Endodermal cell (in vitro differentiated cells): Measurements from ENCODE around the gene CDC16. TPM values are rescaled to one million over a fixed set of nuclear protein-coding genes. Genes with fewer than 3 reads are reported as not detected.

ENCODE experiments used
- DNase-seq: peaks from one replicate; pipeline ENCODE4 v3.0.0-alpha.2; 2017
- H3K27ac ChIP-seq: 2 replicates; pipeline ENCODE4 v1.5.1; 2013; ENCODE audit warnings: mild to moderate bottlenecking, low read depth, low read length, moderate library complexity
- H3K27me3 ChIP-seq: 2 replicates; pipeline ENCODE4 v1.6.1; 2013; ENCODE audit warnings: mild to moderate bottlenecking, low read length, moderate library complexity; ENCODE audit not compliant: insufficient read depth, control insufficient read depth, poor library complexity, severe bottlenecking
- H3K36me3 ChIP-seq: 2 replicates; pipeline ENCODE4 v1.7.0; 2013; ENCODE audit warnings: mild to moderate bottlenecking, low read length, moderate library complexity; ENCODE audit not compliant: control insufficient read depth, insufficient read depth
- H3K4me1 ChIP-seq: one replicate; pipeline ENCODE4 v1.7.0; 2013; ENCODE audit warnings: low read length; ENCODE audit not compliant: control insufficient read depth, insufficient read depth
- H3K4me3 ChIP-seq: 2 replicates; pipeline ENCODE4 v1.5.1; 2013; ENCODE audit warnings: mild to moderate bottlenecking, low read length, moderate library complexity
- H3K9ac ChIP-seq: 2 replicates; pipeline ENCODE4 v1.6.1; 2013; ENCODE audit warnings: mild to moderate bottlenecking, low read length, moderate library complexity; ENCODE audit not compliant: poor library complexity, severe bottlenecking; ENCODE audit errors: extremely low read depth
- H3K9me3 ChIP-seq: 2 replicates; pipeline ENCODE4 v1.6.1; 2013; ENCODE audit warnings: mild to moderate bottlenecking, low read length, moderate library complexity; ENCODE audit not compliant: control insufficient read depth
- H3K27ac Mint-ChIP-seq: 2 replicates; pipeline ENCODE4 v1.8.0; 2020; ENCODE audit warnings: mixed read lengths
- H3K27me3 Mint-ChIP-seq: 2 replicates; pipeline ENCODE4 v1.8.0; 2021; ENCODE audit warnings: mild to moderate bottlenecking, mixed read lengths; ENCODE audit not compliant: insufficient read depth
- H3K36me3 Mint-ChIP-seq: 2 replicates; pipeline ENCODE4 v1.8.0; 2020; ENCODE audit warnings: low read depth, mixed read lengths
- H3K4me1 Mint-ChIP-seq: 2 replicates; pipeline ENCODE4 v1.8.0; 2020; ENCODE audit warnings: mixed read lengths
- H3K4me3 Mint-ChIP-seq: 2 replicates; pipeline ENCODE4 v1.8.0; 2020; ENCODE audit warnings: mild to moderate bottlenecking, moderate library complexity, mixed read lengths
- H3K9me3 Mint-ChIP-seq: 2 replicates; pipeline ENCODE4 v1.8.0; 2020; ENCODE audit warnings: mild to moderate bottlenecking, mixed read lengths
- WGBS, 2 experiments: methylation state at CpG; one replicate each; pipeline versions ENCODE4 v1.1.5 to v1.1.7; 2013; ENCODE audit warnings: missing lambda C conversion rate in 2 of 2, mixed read lengths in 1 of 2; ENCODE audit not compliant: insufficient coverage in 1 of 2, insufficient read length in 1 of 2; 5-methylcytosine and 5-hydroxymethylcytosine counted together
- total RNA-seq, 2 donors: library from RNA; stranded (reverse); fragmentation: NEBNext Ultra II Directional in 1 of 2; extraction: Animal tissue kit (Norgen Biotek cat#: 25700) in 1 of 2; gene quantifications; 2 replicates in 1 of 2; 3 replicates in 1 of 2; pipeline ENCODE4 v1.2.1, GENCODE V29; 2021
- TF ChIP-seq, protein P1 (sequence below): fragments of 200-600 bp; sonication (generic); conservative IDR thresholded peaks from 2 replicates; pipeline ENCODE4 v1.5.0; 2021; ENCODE audit warnings: antibody characterized with exemption, mild to moderate bottlenecking

CDC16 gene
- total RNA-seq, 2 donors from 2014 or later, result 89.7 to 90.8 TPM

DNA sequence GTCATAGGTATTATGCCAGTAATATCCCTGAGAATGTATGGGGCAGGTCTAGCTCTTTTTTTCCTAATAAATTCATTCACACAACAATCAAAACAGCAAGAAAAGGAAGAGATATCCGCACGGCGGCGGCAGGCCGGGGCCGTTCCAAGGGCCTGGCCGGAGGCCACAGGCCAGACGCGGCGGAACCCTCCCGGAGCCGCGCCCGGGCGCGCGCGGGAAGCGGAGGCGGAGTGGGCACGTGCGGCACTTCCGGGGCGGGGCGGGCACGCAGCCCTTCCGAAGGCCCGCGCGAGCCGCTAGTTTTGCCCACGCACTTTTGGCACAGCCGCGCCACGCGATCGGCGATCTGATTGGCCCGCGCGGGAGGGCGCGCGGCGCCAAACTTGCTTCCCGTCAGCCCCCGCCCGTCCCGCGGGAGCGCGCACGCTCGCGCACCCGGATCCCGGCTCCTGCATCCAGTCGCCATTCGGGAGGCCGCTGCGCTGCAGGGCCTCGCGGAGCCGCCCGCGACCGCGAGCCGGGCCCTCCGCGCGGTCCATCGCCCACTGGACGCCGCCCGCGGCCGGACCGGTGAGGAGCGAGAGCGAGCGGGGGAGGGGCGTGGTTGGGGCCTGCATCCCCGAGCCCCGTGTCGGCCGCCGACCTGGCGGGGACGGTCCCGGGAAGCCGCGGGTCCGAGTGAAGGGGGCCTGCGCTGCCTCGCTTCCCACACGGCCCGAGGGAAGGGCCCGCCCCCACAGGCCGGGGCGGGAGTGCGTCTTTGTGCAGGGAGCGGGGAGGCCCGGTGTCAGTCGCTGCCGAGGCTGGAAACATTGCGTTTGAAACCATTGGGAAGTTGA lies 79.6 kb downstream of the CDC16 start, which contains the start of gene CHAMP1:
Gene CHAMP1 (plus strand): TSS at position 430 of the 839 bp plus-strand sequence. CDS start 9,340 bp downstream, outside the sequence.
- no peaks in the 10 kb centered on the region for H3K9me3 ChIP-seq
- 0% methylated on average over 45 to 107 of the region's 107 CpGs for WGBS, 2 experiments
- DNase-seq, result peak; percentile 95

DNA sequence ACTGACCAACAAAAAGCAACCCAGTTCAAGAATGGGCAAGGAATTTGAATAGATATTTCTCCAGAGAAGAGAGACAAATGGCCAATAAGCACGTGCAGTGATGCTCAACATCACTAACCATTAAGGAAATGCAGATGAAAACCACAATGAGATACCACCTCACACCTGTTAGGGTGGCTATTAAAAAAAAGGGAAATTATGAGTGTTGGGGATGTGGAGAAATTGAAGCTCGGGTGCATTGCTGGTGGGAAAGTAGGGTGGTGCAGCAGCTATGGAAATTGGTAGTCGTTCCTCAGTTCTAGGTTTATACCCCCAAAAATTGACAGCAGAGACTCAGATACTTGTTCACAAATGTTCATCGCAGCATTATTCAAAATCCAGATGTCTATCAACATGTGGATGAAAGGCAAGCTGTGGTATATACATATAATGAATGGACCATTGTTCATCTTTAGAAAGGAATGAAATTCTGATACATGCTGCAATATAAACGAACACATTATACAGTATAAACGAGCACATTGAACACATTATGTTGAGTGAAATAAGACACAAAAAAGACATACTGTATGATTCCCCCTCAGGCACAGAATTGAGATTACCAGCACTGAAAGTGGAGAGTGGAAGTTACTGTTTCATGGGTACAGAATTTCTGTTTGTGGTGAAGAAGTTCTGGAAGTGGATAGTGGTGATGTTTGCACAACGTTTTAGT lies 80.5 kb downstream of the CDC16 start:
- Mint-ChIP-seq H3K27me3 (no peaks in the 10 kb centered on the region), H3K4me1 (peaks cover 13% of the 10 kb centered on the region), H3K4me3 (peak overlapping the region; percentile 68), H3K27ac (no peak overlapping the region), H3K9me3 (no peaks in the 10 kb centered on the region), H3K36me3 (peaks cover 14% of the 10 kb centered on the region)
- Histone ChIP-seq H3K36me3 (peaks cover 8% of the 10 kb centered on the region), H3K9ac (peak overlapping the region; percentile 77), H3K27me3 (no peaks in the 10 kb centered on the region), H3K4me1 (no peaks in the 10 kb centered on the region), H3K9me3 (no peaks in the 10 kb centered on the region), H3K27ac (peak overlapping the region; percentile 89), H3K4me3 (peak overlapping the region; percentile 100)
- TF ChIP-seq, protein P1, sequence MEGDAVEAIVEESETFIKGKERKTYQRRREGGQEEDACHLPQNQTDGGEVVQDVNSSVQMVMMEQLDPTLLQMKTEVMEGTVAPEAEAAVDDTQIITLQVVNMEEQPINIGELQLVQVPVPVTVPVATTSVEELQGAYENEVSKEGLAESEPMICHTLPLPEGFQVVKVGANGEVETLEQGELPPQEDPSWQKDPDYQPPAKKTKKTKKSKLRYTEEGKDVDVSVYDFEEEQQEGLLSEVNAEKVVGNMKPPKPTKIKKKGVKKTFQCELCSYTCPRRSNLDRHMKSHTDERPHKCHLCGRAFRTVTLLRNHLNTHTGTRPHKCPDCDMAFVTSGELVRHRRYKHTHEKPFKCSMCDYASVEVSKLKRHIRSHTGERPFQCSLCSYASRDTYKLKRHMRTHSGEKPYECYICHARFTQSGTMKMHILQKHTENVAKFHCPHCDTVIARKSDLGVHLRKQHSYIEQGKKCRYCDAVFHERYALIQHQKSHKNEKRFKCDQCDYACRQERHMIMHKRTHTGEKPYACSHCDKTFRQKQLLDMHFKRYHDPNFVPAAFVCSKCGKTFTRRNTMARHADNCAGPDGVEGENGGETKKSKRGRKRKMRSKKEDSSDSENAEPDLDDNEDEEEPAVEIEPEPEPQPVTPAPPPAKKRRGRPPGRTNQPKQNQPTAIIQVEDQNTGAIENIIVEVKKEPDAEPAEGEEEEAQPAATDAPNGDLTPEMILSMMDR, result no peak
- DNase-seq, result no peak
- WGBS, 2 experiments, result 53 to 55% methylated on average over 5 to 7 of the region's 7 CpGs

More for the DNA sequence above, 79.6 kb downstream of the CDC16 start, which contains the start of gene CHAMP1:
- H3K9me3 Mint-ChIP-seq, result no peaks in the 10 kb centered on the region
- no peaks in the 10 kb centered on the region for H3K27me3 Mint-ChIP-seq
- H3K4me3 Mint-ChIP-seq, result peak within 1 kb of the TSS; percentile 68
- H3K27me3 ChIP-seq, result no peaks in the 10 kb centered on the region
- H3K36me3 ChIP-seq, result no peaks in the 10 kb centered on the region
- H3K4me1 Mint-ChIP-seq, result peaks cover 9% of the 10 kb centered on the region
- TF ChIP-seq, protein P1, result no peak
- H3K4me1 ChIP-seq, result no peaks in the 10 kb centered on the region
- H3K27ac ChIP-seq, result peak within 1 kb of the TSS; percentile 89
- H3K4me3 ChIP-seq, result peak within 1 kb of the TSS; percentile 100
- H3K9ac ChIP-seq, result peak within 1 kb of the TSS; percentile 77
- H3K36me3 Mint-ChIP-seq, result peaks cover 5% of the 10 kb centered on the region
- H3K27ac Mint-ChIP-seq, result peak within 1 kb of the TSS; percentile 90

DNA sequence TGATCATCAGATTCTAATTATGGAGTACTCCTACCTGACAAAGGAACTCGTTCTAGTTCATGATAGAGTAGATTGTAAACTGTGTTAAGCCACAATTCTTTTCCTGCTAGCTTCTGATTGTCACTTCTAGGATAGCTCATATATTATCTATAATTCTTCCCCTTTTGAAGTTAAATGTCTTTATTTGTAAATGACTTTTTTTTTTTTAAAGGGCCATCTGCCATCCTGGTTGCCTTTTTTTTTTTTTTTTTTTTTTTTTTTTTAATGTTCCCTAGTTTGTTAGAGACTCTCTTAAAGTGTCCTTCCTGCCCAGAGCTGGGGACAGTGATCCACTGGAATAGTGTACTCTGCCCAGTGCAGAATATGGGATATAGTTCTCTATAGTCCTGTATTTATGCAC lies 83.9 kb downstream of the CDC16 start:
- Histone ChIP-seq H3K27ac (no peak overlapping the region), H3K9me3 (no peaks in the 10 kb centered on the region), H3K36me3 (peaks cover 34% of the 10 kb centered on the region), H3K9ac (no peak overlapping the region), H3K4me3 (no peak overlapping the region), H3K4me1 (no peaks in the 10 kb centered on the region), H3K27me3 (no peaks in the 10 kb centered on the region)
- H3K27me3 Mint-ChIP-seq, result no peaks in the 10 kb centered on the region
- H3K4me3 Mint-ChIP-seq, result no peak overlapping the region
- H3K27ac Mint-ChIP-seq, result no peak overlapping the region
- WGBS, 2 experiments, result 100% methylated on average over 1 of the region's 1 CpG; no CpG with 5 or more reads in 1 of the 2 experiments
- no peaks in the 10 kb centered on the region for H3K9me3 Mint-ChIP-seq
- no peak for DNase-seq
- peaks cover 42% of the 10 kb centered on the region for H3K36me3 Mint-ChIP-seq
- H3K4me1 Mint-ChIP-seq, result peaks cover 13% of the 10 kb centered on the region
- TF ChIP-seq, protein P1, result no peak
